ENCODE data around the gene GRAMD1B. TPM values are rescaled to one million over a fixed set of nuclear protein-coding genes. Genes with fewer than 3 reads are reported as not detected.

GRAMD1B gene
- total RNA-seq, 4 donors from 2014 or later, result 2.2 to 4.0 (median 3.5) TPM

GRCh38 chr11:123548774-123549173, 118.7 kb downstream of the GRAMD1B start:
- Histone ChIP-seq H3K27me3 (no peaks in the 10 kb centered on the region), H3K36me3 (no peaks in the 10 kb centered on the region), H3K4me1 (peaks cover 0 to 11% (median 0%) of the 10 kb centered on the region in 4 donors), H3K9me3 (no peaks in the 10 kb centered on the region), H3K27ac (replicated peaks in 1 of 4) (no peak overlapping the region), H3K4me3 (no peak overlapping the region)
- no peak for TF ChIP-seq EP300 (IDR thresholded peaks at IDR 0.05)
- 80% methylated on average over 4 of the region's 4 CpGs for WGBS
- intact Hi-C loops (cut with DNase I), result no loop called here
- DNase-seq (ENCODE audit: extremely low spot score), result no peak

GRCh38 chr11:123549926-123550917, 120.2 kb downstream of the GRAMD1B start:
- Histone ChIP-seq H3K4me1 (peaks cover 0 to 9% (median 0%) of the 10 kb centered on the region in 4 donors), H3K36me3 (no peaks in the 10 kb centered on the region), H3K4me3 (no peak overlapping the region), H3K27me3 (peaks cover 0 to 9% (median 0%) of the 10 kb centered on the region in 4 donors), H3K9me3 (no peaks in the 10 kb centered on the region), H3K27ac (replicated peaks in 1 of 4) (no peak overlapping the region)
- no peak for DNase-seq (ENCODE audit: extremely low spot score)
- TF ChIP-seq CTCF (IDR thresholded peaks at IDR 0.05) (no peak), POLR2A (IDR thresholded peaks at IDR 0.05; ENCODE audit: low read depth) (no peak), EP300 (IDR thresholded peaks at IDR 0.05) (no peak), POLR2AphosphoS5 (IDR thresholded peaks at IDR 0.05) (no peak)
- intact Hi-C loops (cut with DNase I), result no loop called here
- 67% methylated on average over 16 of the region's 16 CpGs for WGBS

GRCh38 chr11:123551079-123551478, 121.0 kb downstream of the GRAMD1B start:
- H3K27ac ChIP-seq (replicated peaks in 1 of 4), result no peak overlapping the region
- no peak for DNase-seq (ENCODE audit: extremely low spot score)
- peaks cover 0 to 4% (median 0%) of the 10 kb centered on the region in 4 donors for H3K4me1 ChIP-seq
- H3K36me3 ChIP-seq, result no peaks in the 10 kb centered on the region
- peaks cover 0 to 16% (median 0%) of the 10 kb centered on the region in 4 donors for H3K27me3 ChIP-seq
- no peak overlapping the region for H3K4me3 ChIP-seq
- TF ChIP-seq CTCF (IDR thresholded peaks at IDR 0.05) (no peak), POLR2A (IDR thresholded peaks at IDR 0.05; ENCODE audit: low read depth) (no peak), EP300 (IDR thresholded peaks at IDR 0.05) (no peak), POLR2AphosphoS5 (IDR thresholded peaks at IDR 0.05) (no peak)
- H3K9me3 ChIP-seq, result no peaks in the 10 kb centered on the region
- 77% methylated on average over 6 of the region's 6 CpGs for WGBS
- intact Hi-C loops (cut with DNase I), result no loop called here

- intact Hi-C loops (cut with DNase I), result no loop called here
- peaks cover 0 to 16% (median 0%) of the 10 kb centered on the region in 4 donors for H3K27me3 ChIP-seq
- no peaks in the 10 kb centered on the region for H3K9me3 ChIP-seq
- H3K36me3 ChIP-seq, result no peaks in the 10 kb centered on the region
- 91% methylated on average over 7 of the region's 7 CpGs for WGBS
- no peak for TF ChIP-seq POLR2AphosphoS5 (IDR thresholded peaks at IDR 0.05)
- no peak for TF ChIP-seq EP300 (IDR thresholded peaks at IDR 0.05)
- no peak for TF ChIP-seq CTCF (IDR thresholded peaks at IDR 0.05)
- TF ChIP-seq POLR2A (IDR thresholded peaks at IDR 0.05; ENCODE audit: low read depth), result no peak
- H3K4me3 ChIP-seq, result no peak overlapping the region
- DNase-seq (ENCODE audit: extremely low spot score), result no peak
- peaks cover 20 to 25% (median 22%) of the 10 kb centered on the region in 4 donors for H3K4me1 ChIP-seq
- no peak overlapping the region for H3K27ac ChIP-seq (replicated peaks in 1 of 4)
Measured at GRCh38 chr11:123556633-123557032, 126.6 kb downstream of the GRAMD1B start.

GRCh38 chr11:123558536-123559315, 128.7 kb downstream of the GRAMD1B start:
- Histone ChIP-seq H3K4me3 (no peak overlapping the region), H3K9me3 (no peaks in the 10 kb centered on the region), H3K27ac (replicated peaks in 1 of 4) (no peak overlapping the region), H3K36me3 (no peaks in the 10 kb centered on the region), H3K4me1 (peaks cover 24 to 34% (median 32%) of the 10 kb centered on the region in 4 donors), H3K27me3 (peaks cover 0 to 16% (median 0%) of the 10 kb centered on the region in 4 donors)
- intact Hi-C loops (cut with DNase I), result no loop called here
- DNase-seq (ENCODE audit: extremely low spot score), result no peak
- WGBS, result 68% methylated on average over 12 of the region's 12 CpGs
- no peak for TF ChIP-seq POLR2AphosphoS5 (IDR thresholded peaks at IDR 0.05)
- no peak for TF ChIP-seq EP300 (IDR thresholded peaks at IDR 0.05)
- no peak for TF ChIP-seq POLR2A (IDR thresholded peaks at IDR 0.05; ENCODE audit: low read depth)
- no peak for TF ChIP-seq CTCF (IDR thresholded peaks at IDR 0.05)
